LNCaP clone FGC (cell line): ENCODE data around the gene TMEM9.

Experiments
- DNase-seq: peaks from one replicate; pipeline ENCODE4 v3.0.0-alpha.2; 2011; ENCODE audit warnings: low read depth
- H3K4me3 ChIP-seq: 2 replicates; pipeline ENCODE4 v1.5.1; 2011; ENCODE audit warnings: mild to moderate bottlenecking, low read depth, low read length, control low read depth
- TF ChIP-seq, protein P1 (sequence below): IDR thresholded peaks from 2 replicates; pipeline ENCODE4 v1.5.1; 2012; ENCODE audit warnings: mild to moderate bottlenecking; ENCODE audit not compliant: control insufficient read depth, insufficient read depth; ENCODE audit errors: extremely low read depth

The TMEM9 gene

GRCh38 chr1:201139306-201139705 is 15.0 kb downstream of the TMEM9 start:
- DNase-seq = no peak
- TF ChIP-seq, protein P1, sequence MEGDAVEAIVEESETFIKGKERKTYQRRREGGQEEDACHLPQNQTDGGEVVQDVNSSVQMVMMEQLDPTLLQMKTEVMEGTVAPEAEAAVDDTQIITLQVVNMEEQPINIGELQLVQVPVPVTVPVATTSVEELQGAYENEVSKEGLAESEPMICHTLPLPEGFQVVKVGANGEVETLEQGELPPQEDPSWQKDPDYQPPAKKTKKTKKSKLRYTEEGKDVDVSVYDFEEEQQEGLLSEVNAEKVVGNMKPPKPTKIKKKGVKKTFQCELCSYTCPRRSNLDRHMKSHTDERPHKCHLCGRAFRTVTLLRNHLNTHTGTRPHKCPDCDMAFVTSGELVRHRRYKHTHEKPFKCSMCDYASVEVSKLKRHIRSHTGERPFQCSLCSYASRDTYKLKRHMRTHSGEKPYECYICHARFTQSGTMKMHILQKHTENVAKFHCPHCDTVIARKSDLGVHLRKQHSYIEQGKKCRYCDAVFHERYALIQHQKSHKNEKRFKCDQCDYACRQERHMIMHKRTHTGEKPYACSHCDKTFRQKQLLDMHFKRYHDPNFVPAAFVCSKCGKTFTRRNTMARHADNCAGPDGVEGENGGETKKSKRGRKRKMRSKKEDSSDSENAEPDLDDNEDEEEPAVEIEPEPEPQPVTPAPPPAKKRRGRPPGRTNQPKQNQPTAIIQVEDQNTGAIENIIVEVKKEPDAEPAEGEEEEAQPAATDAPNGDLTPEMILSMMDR = no peak
- no peak overlapping the region for H3K4me3 ChIP-seq

DNA sequence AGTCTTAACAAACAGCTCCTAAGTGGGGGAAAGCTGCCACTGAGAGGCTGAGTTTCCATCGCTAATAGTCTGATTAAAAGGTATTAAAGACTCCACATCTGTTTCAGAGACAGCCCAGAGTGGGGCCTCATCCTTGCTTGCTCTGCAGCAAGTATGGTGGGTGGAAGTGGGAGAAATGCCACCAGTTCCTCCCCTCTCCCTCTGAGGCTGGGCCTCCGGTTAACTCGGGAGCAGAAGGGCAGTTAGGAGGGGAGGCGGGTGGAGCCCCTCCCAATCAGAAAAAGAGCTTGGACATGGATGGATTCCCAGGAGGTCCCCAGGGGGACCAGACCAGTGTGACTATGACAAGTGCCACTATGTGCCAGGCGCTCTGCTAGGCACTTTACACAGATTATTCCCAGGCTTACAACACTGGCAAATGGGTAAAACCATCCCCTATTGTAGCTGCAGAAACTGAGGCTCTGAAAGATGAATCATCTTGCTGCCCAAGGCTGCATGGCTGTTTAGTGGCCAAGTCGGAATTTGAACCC is 15.9 kb downstream of the TMEM9 start:
- TF ChIP-seq, protein P1 = no peak
- no peak overlapping the region for H3K4me3 ChIP-seq
- DNase-seq = no peak

DNA sequence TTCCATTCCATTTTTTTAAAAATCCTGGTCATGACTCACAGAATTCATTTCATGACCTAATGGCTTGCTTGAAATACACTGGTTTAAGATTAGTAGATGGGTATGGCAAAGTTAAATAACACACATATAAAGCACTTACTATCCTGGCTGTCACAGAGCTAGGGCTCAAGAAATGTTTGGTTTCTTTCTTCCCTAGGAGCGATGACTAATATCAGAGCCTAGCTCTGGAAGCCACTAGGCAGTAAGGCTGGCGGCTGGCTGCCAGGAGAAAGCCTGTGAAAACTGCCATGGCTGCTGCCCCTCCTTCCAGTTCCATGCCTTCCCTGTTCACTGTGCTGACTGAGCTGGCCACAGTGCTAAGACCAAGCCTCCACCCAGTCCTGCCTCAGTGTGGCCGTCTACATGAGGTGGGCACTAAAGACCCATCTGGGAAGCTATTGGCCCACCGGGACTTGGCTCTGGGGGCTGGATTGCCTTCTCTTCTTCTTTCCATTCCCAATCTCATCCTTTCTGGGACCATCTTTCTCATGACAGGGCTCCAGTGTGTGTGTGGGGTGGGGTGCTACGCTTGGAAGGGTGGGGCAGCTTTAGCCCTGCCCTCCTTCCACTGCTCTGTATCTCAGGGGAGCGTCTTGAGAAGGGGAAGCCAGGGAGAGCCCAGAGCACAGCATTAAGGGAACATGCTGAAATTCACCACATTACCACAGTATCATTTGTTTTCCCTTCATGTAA is 16.5 kb downstream of the TMEM9 start:
- no peak overlapping the region for H3K4me3 ChIP-seq
- DNase-seq = no peak
- TF ChIP-seq, protein P1 = no peak

GRCh38 chr1:201137024-201137392 is 17.3 kb downstream of the TMEM9 start:
- TF ChIP-seq, protein P1 = no peak
- DNase-seq = no peak
- H3K4me3 ChIP-seq = no peak overlapping the region

DNA sequence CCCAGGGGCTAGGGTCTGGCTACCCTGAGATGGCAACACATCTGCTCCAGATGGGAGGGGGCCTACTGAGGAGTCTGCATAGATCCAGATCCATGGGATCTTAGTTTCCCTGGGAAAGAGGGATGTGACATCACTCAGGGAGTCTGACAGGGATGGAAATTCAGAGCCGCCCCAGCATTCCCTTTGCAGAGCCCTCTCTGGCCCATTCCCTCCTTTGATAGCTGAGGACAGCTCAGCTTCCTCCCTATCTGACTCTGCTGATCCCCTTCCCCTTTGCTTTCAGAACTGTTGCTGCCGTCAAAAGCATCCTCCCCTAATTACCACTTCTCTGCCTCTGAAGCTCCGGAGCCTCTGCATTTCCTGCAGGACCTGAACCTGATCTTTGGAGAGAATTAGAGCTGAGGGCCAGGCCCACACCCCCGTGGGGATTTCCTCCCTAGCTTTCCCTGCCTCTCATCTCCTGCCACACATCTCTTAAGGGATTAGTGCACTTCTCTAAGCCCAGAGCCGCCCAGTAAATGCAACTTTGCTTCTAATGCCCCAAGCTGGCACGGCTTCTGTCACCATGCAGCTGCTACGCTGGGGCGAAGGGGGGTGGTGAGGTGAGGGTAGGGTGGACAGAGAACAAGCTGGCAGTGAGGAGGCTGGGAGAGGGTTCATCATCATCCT is 17.8 kb downstream of the TMEM9 start:
- TF ChIP-seq, protein P1 = no peak
- no peak overlapping the region for H3K4me3 ChIP-seq
- no peak for DNase-seq

- TF ChIP-seq, protein P1 = no peak
- no peak for DNase-seq
- H3K4me3 ChIP-seq = no peak overlapping the region
Measured at GRCh38 chr1:201134405-201134804, 19.9 kb downstream of the TMEM9 start.
